ENCODE measurements around the gene NEO1.

The NEO1 gene

DNA sequence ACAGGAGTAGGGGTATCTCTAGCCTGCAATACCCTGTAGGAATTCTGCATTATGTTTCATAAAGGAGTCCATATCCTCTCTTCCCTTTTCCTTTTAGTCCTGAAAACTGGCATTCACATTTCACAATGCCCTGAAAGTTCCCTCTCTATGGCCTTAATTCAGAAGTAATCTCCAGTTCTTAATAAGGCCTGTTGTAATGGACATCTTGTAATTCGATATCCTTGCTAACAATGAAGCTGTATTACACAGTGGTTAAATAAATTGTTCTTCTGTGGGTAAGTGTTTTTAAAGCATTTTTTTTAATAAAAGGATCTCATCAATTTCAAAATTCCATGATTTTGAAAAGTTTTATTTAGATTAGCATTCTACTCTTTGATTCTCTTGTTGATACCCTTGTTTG is 34.3 kb upstream of the NEO1 start:
- TF ChIP-seq TAF1 (IDR thresholded peaks at IDR 0.05; ENCODE audit: borderline replicate concordance, insufficient read depth, low read length) (no peak), POLR2AphosphoS5 (IDR thresholded peaks at IDR 0.05; ENCODE audit: low read depth, low read length) (no peak)

DNA sequence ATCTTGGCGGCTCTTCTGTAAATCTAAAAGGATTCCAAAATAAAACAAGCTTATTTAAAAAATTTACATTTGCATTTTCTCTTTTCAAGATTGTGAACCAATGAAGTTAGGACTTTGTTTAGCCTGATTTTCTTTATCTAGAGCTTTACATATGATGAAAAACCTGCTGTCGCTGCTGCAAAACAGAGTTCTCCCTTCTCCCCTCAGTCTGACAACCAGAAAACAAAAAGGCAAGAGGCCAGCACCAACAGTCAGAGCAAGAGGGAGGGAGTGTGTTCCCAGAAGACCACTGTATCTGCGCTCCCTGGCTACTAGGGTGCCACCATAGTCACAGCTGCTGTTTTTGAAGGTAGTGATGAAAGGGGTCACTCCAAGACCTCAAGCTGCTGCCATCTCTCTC is 33.1 kb upstream of the NEO1 start:
- TF ChIP-seq, protein P1, sequence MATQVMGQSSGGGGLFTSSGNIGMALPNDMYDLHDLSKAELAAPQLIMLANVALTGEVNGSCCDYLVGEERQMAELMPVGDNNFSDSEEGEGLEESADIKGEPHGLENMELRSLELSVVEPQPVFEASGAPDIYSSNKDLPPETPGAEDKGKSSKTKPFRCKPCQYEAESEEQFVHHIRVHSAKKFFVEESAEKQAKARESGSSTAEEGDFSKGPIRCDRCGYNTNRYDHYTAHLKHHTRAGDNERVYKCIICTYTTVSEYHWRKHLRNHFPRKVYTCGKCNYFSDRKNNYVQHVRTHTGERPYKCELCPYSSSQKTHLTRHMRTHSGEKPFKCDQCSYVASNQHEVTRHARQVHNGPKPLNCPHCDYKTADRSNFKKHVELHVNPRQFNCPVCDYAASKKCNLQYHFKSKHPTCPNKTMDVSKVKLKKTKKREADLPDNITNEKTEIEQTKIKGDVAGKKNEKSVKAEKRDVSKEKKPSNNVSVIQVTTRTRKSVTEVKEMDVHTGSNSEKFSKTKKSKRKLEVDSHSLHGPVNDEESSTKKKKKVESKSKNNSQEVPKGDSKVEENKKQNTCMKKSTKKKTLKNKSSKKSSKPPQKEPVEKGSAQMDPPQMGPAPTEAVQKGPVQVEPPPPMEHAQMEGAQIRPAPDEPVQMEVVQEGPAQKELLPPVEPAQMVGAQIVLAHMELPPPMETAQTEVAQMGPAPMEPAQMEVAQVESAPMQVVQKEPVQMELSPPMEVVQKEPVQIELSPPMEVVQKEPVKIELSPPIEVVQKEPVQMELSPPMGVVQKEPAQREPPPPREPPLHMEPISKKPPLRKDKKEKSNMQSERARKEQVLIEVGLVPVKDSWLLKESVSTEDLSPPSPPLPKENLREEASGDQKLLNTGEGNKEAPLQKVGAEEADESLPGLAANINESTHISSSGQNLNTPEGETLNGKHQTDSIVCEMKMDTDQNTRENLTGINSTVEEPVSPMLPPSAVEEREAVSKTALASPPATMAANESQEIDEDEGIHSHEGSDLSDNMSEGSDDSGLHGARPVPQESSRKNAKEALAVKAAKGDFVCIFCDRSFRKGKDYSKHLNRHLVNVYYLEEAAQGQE (IDR thresholded peaks at IDR 0.05; ENCODE audit: insufficient read depth in 1 of 2, low read depth in 2 of 2, low read length in 2 of 2): no peak
- TF ChIP-seq POLR2AphosphoS5 (IDR thresholded peaks at IDR 0.05; ENCODE audit: low read depth, low read length): no peak
- TF ChIP-seq FOXP2 (optimal IDR thresholded peaks at IDR 0.05; ENCODE audit: borderline replicate concordance, extremely low read depth, extremely low read length, insufficient read depth): no peak
- TF ChIP-seq TAF1 (IDR thresholded peaks at IDR 0.05; ENCODE audit: borderline replicate concordance, insufficient read depth, low read length): no peak
- TF ChIP-seq SIN3A (IDR thresholded peaks at IDR 0.05; ENCODE audit: borderline replicate concordance, insufficient read depth, low read length): no peak

DNA sequence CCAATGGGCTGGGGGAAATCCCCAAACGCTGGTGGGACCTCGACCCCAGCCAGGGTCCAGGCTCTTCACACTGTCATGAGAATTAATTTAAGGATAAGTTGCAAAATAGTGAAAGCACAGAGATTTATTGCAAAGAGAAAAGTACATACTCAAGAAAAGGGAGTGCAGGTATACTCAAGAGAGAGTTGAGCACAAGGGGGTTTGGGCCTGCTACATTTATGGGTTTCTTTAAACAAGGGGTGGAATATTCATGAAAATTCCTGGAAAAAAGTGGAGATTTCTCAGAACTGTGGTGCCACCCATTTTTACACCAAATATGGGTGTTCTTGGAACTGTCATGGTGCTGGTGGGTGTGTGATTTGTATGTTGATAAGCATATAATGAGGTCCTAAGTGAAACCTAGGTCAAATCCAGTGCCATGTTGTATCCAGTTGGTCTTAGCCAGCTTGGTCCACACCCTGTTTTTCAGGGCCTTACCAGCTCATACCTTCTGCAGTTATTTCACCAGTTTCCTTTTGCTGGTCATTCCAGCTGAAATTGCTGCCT is 32.6 kb upstream of the NEO1 start:
- TF ChIP-seq, protein P1 (IDR thresholded peaks at IDR 0.05; ENCODE audit: insufficient read depth in 1 of 2, low read depth in 2 of 2, low read length in 2 of 2): no peak
- TF ChIP-seq POLR2AphosphoS5 (IDR thresholded peaks at IDR 0.05; ENCODE audit: low read depth, low read length): no peak
- TF ChIP-seq TAF1 (IDR thresholded peaks at IDR 0.05; ENCODE audit: borderline replicate concordance, insufficient read depth, low read length): no peak
- TF ChIP-seq SIN3A (IDR thresholded peaks at IDR 0.05; ENCODE audit: borderline replicate concordance, insufficient read depth, low read length): no peak
- TF ChIP-seq FOXP2 (optimal IDR thresholded peaks at IDR 0.05; ENCODE audit: borderline replicate concordance, extremely low read depth, extremely low read length, insufficient read depth): no peak

DNA sequence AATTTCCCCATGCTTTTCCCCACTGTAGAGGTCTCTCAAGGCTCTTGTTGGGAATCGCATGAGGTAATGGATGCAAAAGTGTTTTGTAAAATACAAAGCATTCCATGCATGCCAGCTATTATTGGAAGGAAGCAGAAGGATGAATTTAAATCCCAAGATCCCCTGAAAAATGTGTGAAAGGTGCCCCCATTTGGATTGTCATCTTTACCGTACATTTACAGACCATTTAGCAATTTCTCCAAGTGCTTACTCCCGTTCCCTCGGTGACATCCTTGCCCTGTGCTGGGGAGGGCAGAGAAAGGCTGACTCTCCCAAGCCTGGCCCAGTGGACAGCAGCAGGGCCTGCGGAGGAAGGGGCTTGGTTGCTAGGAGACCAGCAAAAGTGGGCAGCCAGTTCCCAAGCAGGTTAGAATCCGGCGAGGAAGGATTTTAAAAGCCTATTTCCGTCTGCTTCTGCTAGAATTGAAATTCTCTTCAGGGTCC is 31.1 kb upstream of the NEO1 start:
- TF ChIP-seq FOXP2 (optimal IDR thresholded peaks at IDR 0.05; ENCODE audit: borderline replicate concordance, extremely low read depth, extremely low read length, insufficient read depth) (no peak), SIN3A (IDR thresholded peaks at IDR 0.05; ENCODE audit: borderline replicate concordance, insufficient read depth, low read length) (no peak), TAF1 (IDR thresholded peaks at IDR 0.05; ENCODE audit: borderline replicate concordance, insufficient read depth, low read length) (no peak), POLR2AphosphoS5 (IDR thresholded peaks at IDR 0.05; ENCODE audit: low read depth, low read length) (no peak)
- TF ChIP-seq, protein P1 (IDR thresholded peaks at IDR 0.05; ENCODE audit: insufficient read depth in 1 of 2, low read depth in 2 of 2, low read length in 2 of 2): no peak

DNA sequence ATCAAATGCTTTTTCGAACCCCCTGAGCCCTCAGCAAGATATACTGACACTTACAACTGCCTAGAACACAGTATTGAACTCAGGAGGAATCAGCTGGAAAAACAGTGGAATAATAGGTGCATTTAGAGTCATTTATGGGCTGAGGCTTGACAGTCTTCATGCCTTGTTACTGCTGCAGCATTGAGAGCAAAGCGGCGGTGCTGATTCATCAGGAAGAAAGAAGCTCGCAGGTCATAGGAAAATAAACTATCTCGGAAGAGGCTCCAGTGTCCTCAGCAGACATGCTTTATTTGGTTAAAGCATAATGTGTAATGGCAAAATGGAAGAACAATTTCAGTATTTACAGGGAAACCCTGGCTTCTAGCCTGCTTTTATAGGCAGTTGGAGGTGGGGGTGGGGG is 30.1 kb upstream of the NEO1 start:
- no peak for TF ChIP-seq SIN3A (IDR thresholded peaks at IDR 0.05; ENCODE audit: borderline replicate concordance, insufficient read depth, low read length)
- no peak for TF ChIP-seq POLR2AphosphoS5 (IDR thresholded peaks at IDR 0.05; ENCODE audit: low read depth, low read length)
- no peak for TF ChIP-seq TAF1 (IDR thresholded peaks at IDR 0.05; ENCODE audit: borderline replicate concordance, insufficient read depth, low read length)
- no peak for TF ChIP-seq FOXP2 (optimal IDR thresholded peaks at IDR 0.05; ENCODE audit: borderline replicate concordance, extremely low read depth, extremely low read length, insufficient read depth)
- TF ChIP-seq, protein P1 (IDR thresholded peaks at IDR 0.05; ENCODE audit: insufficient read depth in 1 of 2, low read depth in 2 of 2, low read length in 2 of 2): no peak

Data from PFSK-1 (cell line).